ENCODE results near the gene FURIN.

- no peak for TF ChIP-seq CTCF (IDR thresholded peaks at IDR 0.05)
- TF ChIP-seq POLR2A (IDR thresholded peaks at IDR 0.05): no peak
- no peak for TF ChIP-seq POLR2AphosphoS5 (IDR thresholded peaks at IDR 0.05; ENCODE audit: insufficient read depth in 1 of 2, low read depth in 1 of 2)
Measured at GRCh38 chr15:90857883-90858443, 10.4 kb upstream of the FURIN start.

Measured in vagina (tissue), 2 donors.